G401 (cell line): ENCODE data around the gene TREML2. TPM values are rescaled to one million over a fixed set of nuclear protein-coding genes. Genes with fewer than 3 reads are reported as not detected.
"Not testable (repeated sequence)": the region's sequence is repeated elsewhere in the genome, so short reads cannot be mapped to it uniquely, and the experiment has no call there.

Experiments
- DNase-seq: peaks from one replicate; pipeline ENCODE4 v3.0.0-alpha.2; 2015; ENCODE audit warnings: low spot score
- in situ Hi-C: cut with HindIII; loops from 2 replicates; pipeline ENCODE4 v1.10.0; 2016; ENCODE audit warnings: low sequenced_read_pairs, mixed read lengths
- total RNA-seq: library from RNA; depleted of rRNA; stranded (reverse); fragments of >200 nt; shearing (Covaris generic); gene quantifications from 2 replicates; pipeline ENCODE4 v1.2.3, GENCODE V29; 2014; rRNA removed

The TREML2 gene
- not detected in 2 replicates for total RNA-seq

DNA sequence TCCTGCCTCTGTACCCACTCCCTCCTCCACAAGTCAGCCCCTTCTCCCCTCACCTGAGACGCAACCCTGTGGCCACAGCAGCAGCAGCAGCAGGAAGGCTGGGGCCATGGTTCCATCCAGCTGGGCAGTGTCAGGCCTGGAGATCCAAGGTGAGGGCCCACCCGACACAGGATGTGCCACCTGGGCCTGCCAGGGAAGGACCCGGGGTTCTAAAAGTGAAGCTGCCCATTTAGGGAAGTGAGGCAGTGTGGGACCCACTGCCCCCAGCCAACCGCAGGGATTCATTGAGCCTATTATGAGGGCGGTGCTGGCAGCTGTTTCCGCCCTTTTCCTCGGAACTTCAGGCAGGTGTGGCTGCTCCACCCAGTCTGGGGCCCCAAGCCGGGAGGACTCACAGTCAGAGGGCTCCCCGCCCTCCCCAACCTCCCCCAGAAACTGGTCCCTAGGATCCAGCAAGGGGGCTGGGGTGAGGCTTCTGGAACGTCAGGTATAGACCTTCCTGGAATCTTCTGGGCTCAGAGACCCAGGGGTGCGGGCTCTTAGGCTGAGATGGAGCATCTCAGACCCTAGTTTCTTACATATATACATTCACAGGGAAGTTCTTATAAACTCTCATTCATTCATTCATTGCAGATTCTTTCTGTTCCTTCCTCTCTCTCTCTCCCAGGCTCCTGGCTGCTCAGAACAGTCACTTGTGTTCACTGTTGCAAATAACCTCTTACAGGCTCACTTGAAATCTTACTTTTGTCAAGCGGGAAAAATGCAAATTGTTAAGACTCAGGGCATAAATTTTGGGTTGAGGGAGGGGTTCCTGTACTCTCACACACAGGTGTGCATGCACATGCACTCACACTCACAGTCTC is at the start of gene TREML2:
Gene TREML2 (minus strand): TSS at position 249 of the 863 bp plus-strand sequence. CDS start 141 bp downstream, at position 108.
- DNase-seq: no peak
- in situ Hi-C loops: no loop called here

GRCh38 chr6:41247882-41248705 is 47.1 kb upstream of the TREML2 start:
- DNase-seq: no peak
- in situ Hi-C loops: no loop called here

GRCh38 chr6:41247288-41247865 is 46.4 kb upstream of the TREML2 start:
- no peak for DNase-seq
- in situ Hi-C loops: no loop called here

DNA sequence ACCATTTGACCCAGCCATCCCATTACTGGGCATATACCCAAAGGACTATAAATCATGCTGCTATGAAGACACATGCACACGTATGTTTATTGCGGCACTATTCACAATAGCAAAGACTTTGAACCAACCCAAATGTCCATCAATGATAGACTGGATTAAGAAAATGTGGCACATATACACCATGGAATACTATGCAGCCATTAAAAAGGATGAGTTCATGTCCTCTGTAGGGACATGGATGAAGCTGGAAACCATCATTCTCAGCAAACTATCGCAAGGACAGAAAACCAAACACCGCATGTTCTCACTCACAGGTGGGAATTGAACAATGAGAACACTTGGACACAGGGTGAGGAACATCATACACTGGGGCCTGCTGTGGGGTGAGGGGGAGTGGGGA is 45.6 kb upstream of the TREML2 start:
- in situ Hi-C loops: not testable (repeated sequence)

DNA sequence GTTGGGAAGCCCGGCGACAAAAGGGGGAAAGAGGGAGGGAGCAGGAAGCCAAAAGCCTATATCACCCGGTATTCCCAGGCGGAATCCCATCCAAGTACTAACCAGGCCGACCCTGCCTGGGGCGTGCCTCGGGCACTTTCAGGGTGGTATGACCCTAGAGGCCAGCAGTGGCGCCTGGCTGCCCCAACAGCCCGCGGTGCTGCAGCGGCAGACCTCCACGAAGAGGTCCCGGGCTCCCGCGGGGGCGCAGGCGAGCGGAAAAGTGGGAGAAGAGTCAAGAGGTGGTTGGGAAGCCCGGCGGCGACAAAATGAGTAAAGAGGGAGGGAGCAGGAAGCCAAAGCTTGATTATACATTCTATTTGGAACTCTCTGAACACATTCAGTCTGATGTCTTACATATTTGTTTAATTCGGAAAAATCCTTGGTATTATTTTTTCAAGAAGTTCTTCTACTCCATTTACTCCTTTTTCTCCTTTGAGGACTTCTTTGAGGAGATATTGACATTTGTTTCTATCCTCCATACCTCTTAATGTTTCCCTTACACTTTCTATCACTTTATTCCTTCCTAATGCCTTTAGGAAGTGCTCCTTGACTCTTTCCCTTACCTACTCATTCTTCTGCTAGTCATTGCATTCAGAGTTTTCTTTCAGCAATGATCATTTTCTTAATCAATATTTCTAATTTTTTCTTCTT is 38.7 kb upstream of the TREML2 start:
- no peak for DNase-seq
- in situ Hi-C loops: no loop called here

More for the DNA sequence above, 45.6 kb upstream of the TREML2 start:
- not testable (repeated sequence) for DNase-seq

GRCh38 chr6:41237128-41237527 is 36.2 kb upstream of the TREML2 start:
- in situ Hi-C loops: no loop called here
- no peak for DNase-seq

GRCh38 chr6:41236276-41236675 is 35.3 kb upstream of the TREML2 start:
- no peak for DNase-seq
- in situ Hi-C loops: no loop called here

GRCh38 chr6:41232667-41233066 is 31.7 kb upstream of the TREML2 start:
- in situ Hi-C loops: no loop called here
- no peak for DNase-seq

DNA sequence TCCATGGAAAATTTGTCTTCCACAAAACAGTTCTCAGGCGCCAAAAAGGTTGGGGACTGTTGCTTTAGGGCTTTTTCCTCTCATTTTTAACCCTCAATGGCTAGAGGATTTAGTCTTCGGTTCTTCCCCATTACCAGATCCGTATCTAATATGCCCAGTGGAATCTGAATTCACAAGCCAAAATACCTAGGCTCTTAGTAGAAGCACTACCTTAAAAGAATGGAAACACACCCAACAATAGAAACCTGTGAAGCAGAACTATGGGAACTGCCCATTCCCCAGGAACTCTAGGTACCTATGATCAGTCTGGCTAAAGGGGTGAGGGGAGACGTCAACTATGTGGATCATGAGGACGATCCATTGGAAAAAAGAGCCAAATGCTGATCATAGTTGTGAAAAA is 30.3 kb upstream of the TREML2 start:
- DNase-seq: no peak
- in situ Hi-C loops: no loop called here

DNA sequence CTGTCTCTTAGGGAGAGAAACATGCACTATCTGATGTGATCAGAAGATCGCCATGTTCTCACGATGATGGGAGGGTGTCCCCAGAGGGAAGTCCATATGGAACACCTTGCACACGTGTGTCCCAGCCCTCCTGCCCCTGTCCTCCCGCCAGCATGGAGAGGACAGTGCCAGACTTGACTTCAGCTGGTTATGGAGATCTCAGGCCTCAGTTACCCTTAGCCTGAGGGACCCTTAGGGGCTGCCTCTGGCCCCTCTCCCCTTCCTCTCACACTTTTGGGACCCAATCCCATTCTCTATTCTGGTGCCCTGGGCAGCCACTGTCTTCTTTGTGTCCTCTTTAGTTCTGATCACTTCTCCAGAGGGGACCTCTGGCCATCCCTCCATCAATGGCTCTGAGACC is 28.8 kb upstream of the TREML2 start:
- DNase-seq: no peak
- in situ Hi-C loops: no loop called here

DNA sequence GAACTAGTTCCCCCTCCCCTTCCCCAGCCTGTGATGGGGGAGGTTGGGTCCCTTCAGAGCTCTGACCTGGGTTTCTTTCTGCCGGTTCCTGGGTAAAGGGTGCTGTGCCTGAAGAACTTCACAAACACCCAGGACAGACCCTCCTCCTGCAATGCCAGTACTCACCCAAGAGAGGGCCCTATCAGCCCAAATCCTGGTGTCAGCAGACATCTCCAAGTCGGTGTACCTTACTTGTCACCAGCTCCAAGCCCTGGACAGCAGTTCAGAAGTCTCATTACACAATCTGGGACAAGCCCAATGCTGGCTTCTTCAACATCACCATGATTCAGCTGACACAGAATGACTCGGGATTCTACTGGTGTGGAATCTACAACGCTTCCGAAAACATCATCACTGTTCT is 27.7 kb upstream of the TREML2 start:
- in situ Hi-C loops: no loop called here
- DNase-seq: no peak

DNA sequence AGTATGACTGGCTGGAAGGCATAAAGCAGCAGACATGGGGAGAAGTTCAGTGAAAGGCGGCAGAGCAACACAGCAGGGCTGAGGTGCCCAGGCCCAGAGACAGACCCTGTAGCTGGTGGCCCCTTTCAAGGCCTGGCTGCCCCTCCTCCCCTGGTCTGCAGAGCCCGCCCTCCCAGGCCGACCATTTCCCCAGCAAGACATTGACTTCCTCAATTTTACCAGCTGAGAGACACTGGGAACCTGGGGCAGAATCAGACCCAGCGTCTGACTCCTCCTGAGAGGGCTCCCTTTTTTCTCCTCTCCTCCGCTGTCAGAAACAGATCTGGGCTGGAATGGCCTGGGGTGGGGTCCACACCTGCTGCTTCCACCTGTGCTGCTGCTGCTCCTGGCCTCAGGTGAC is 27.1 kb upstream of the TREML2 start, which contains the start of gene TREML4:
Gene TREML4 (plus strand): TSS at position 254 of the 400 bp plus-strand sequence. CDS start 79 bp downstream, at position 333.
- DNase-seq: no peak
- in situ Hi-C loops: no loop called here

DNA sequence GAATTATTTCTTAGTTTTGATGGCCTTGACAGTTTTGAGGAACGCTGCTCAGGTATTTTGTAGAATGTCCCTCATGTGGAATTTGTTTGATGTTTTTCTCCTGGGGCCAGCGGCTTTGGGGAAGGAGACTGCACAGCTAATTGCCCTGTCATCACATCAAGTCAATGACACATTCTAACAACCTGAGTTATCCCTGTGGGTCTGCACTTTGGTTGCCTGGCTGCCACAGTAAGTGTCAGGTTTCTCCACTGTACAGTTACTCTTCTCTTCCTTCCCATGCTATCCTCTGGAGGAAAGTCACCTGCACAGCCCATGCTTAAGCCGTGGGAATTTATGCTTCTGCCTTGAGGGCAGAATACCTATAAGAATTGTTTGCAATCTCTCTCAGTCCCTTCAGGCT is 25.8 kb upstream of the TREML2 start:
- DNase-seq: no peak
- in situ Hi-C loops: no loop called here

DNA sequence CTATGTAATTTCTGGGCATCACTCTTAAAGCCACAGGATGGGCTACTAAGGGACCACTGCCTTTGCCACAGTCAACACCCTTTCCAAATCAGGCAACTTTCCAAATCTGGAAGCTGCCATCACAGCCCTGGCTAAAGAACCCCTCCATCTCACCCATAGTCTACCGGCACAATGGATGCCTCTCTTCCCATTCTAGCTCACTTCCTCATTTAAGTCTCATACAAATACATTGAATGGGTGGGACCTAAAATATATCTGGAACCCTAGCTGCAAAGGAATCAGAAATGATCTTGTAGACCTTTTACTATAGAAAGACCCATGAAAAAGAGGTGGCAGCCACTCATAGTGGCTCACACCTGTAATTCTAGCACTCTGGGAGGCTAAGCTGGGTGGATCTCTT is 23.9 kb upstream of the TREML2 start:
- in situ Hi-C loops: no loop called here
- no peak for DNase-seq

- in situ Hi-C loops: no loop called here
- DNase-seq: no peak
Observed at GRCh38 chr6:41222513-41222912, 21.6 kb upstream of the TREML2 start.

GRCh38 chr6:41222045-41222444 is 21.1 kb upstream of the TREML2 start:
- in situ Hi-C loops: no loop called here
- no peak for DNase-seq

GRCh38 chr6:41216616-41217015 is 15.7 kb upstream of the TREML2 start:
- in situ Hi-C loops: no loop called here
- DNase-seq: no peak

GRCh38 chr6:41215777-41216176 is 14.8 kb upstream of the TREML2 start:
- in situ Hi-C loops: no loop called here
- DNase-seq: no peak

- in situ Hi-C loops: no loop called here
- DNase-seq: no peak
Observed at GRCh38 chr6:41214559-41215238, 13.8 kb upstream of the TREML2 start.
